D721Med (cell line): Measurements from ENCODE around the gene ELFN2.

Experiments used
- DNase-seq: peaks from one replicate; pipeline ENCODE4 v3.0.0; 2011; ENCODE audit warnings: low spot score; ENCODE audit not compliant: insufficient read length
- FAIRE-seq: peaks from 2 replicates; lab custom pipeline; 2011; peaks lifted over from hg19 to GRCh38; lab: Jason Lieb, UNC
- CTCF ChIP-seq: IDR thresholded peaks from 2 replicates; pipeline ENCODE4 v1.5.1; 2012; ENCODE audit warnings: mild to moderate bottlenecking, control low read depth; ENCODE audit not compliant: insufficient read depth; ENCODE audit errors: missing control alignments

The ELFN2 gene

GRCh38 chr22:37443977-37444376, 16.7 kb upstream of the ELFN2 start:
- FAIRE-seq (no peak), DNase-seq (no peak)
- TF ChIP-seq CTCF = no peak

GRCh38 chr22:37443086-37443485, 15.8 kb upstream of the ELFN2 start:
- FAIRE-seq (no peak), DNase-seq (no peak)

GRCh38 chr22:37442537-37442936, 15.3 kb upstream of the ELFN2 start:
- FAIRE-seq = no peak
- no peak for DNase-seq
- TF ChIP-seq CTCF = no peak

More at GRCh38 chr22:37443086-37443485, 15.8 kb upstream of the ELFN2 start:
- no peak for TF ChIP-seq CTCF

GRCh38 chr22:37442135-37442534, 14.9 kb upstream of the ELFN2 start:
- TF ChIP-seq CTCF = no peak
- DNase-seq = no peak
- no peak for FAIRE-seq

GRCh38 chr22:37440875-37441274, 13.6 kb upstream of the ELFN2 start:
- no peak for DNase-seq
- FAIRE-seq = no peak
- no peak for TF ChIP-seq CTCF

GRCh38 chr22:37439347-37439746, 12.1 kb upstream of the ELFN2 start:
- FAIRE-seq = no peak
- TF ChIP-seq CTCF = no peak
- DNase-seq = no peak

- DNase-seq (no peak), FAIRE-seq (no peak)
- no peak for TF ChIP-seq CTCF
Observed at GRCh38 chr22:37435970-37436603, 8.8 kb upstream of the ELFN2 start.
